AG10803 (cell line): Measurements from ENCODE around the gene RBFOX1.

ENCODE experiments used
- DNase-seq: peaks from one replicate; pipeline ENCODE4 v3.0.0; 2010; ENCODE audit warnings: low read depth
- H3K4me3 ChIP-seq: 2 replicates; pipeline ENCODE4 v1.5.1; 2011; ENCODE audit warnings: mild to moderate bottlenecking, low read length, control low read depth
- TF ChIP-seq, protein P1 (sequence below): conservative IDR thresholded peaks from 2 replicates; pipeline ENCODE4 v1.5.1; 2011; ENCODE audit warnings: mild to moderate bottlenecking, low read length, control low read depth, inconsistent platforms

Gene RBFOX1

DNA sequence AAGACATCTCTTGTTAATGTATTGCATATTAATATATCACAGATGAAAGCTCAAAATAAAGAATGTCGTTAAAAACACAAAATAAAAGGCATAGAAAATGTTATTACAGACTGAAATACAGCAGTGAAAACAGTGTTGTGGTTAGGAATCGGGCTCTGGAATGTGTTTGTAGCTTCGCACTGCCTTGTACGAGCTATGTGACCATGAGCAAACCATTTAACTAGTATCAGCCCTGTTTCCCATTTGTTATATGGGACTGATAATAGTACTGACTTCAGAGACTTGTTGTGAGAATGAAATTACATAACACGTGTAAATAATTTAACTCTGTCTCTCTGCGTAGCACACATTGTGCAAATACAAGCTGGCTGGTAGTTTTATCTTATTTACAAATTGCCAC lies 648 bp upstream of the RBFOX1 start:
- TF ChIP-seq, protein P1, sequence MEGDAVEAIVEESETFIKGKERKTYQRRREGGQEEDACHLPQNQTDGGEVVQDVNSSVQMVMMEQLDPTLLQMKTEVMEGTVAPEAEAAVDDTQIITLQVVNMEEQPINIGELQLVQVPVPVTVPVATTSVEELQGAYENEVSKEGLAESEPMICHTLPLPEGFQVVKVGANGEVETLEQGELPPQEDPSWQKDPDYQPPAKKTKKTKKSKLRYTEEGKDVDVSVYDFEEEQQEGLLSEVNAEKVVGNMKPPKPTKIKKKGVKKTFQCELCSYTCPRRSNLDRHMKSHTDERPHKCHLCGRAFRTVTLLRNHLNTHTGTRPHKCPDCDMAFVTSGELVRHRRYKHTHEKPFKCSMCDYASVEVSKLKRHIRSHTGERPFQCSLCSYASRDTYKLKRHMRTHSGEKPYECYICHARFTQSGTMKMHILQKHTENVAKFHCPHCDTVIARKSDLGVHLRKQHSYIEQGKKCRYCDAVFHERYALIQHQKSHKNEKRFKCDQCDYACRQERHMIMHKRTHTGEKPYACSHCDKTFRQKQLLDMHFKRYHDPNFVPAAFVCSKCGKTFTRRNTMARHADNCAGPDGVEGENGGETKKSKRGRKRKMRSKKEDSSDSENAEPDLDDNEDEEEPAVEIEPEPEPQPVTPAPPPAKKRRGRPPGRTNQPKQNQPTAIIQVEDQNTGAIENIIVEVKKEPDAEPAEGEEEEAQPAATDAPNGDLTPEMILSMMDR, result no peak
- no peak overlapping the region for H3K4me3 ChIP-seq
- DNase-seq, result no peak

DNA sequence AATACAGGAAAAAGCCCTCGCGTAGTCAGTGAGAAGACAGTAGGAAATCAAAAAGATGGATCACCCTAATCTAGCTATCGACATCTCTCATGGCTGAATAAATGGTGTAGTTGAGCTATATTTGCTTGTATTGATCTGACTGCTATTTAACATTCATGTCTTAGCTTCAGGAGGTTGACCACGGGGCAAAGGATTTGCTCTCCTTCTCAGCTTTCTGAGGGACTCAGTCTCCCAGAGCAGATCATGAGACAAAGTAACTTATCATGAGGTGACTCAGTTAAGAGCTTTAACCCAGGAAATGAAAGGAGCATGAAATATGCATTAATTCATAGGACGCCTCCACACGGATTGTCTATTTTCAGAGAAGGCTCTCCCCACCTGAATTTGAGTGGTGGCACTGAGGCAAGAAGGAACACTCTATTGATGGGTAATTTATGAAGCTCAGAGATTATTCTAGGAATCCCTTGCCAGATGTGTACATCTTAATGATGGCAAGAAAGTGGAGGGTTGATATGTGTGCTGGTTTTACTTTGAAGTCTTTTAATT lies 608 bp downstream of the RBFOX1 start:
- TF ChIP-seq, protein P1, result no peak
- no peak for DNase-seq

DNA sequence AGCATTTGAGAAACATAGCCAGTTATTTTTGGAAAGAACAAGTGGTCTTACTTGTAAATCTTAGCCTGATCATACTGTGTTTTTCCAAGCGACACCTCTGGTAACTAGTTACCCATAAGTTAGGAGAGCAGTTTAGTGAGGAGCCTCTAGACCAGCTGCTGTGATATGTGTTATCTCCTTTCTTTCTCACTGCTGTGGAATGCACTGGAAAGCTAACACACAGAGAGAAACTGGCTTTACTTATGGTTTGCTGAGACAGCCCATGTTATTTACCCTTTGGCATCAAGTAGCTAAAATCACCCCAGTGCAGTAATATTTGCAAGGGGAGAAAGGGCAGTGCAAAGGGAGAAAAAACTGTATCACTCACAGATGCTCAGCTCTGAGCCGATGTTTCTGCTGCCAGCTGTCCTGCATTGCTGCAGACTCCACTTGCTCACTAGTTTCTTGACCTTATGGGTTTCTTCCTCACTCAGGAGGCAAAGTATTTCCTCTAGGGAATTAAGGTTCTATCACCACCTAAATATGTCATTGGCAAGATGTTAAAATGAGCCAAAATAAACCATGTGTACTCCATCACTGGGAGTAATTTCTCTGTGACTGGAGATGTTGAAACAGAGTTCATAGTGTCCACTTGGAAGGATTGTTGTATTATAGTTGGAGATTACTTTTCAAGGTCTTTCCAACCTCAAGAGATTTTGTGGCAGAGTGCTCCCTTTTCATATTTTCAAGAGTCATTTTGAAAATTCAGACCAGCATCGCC lies 2.3 kb downstream of the RBFOX1 start:
- TF ChIP-seq, protein P1, result no peak
- H3K4me3 ChIP-seq, result no peak overlapping the region
- DNase-seq, result no peak

More for the DNA sequence above, 608 bp downstream of the RBFOX1 start:
- H3K4me3 ChIP-seq, result no peak overlapping the region

DNA sequence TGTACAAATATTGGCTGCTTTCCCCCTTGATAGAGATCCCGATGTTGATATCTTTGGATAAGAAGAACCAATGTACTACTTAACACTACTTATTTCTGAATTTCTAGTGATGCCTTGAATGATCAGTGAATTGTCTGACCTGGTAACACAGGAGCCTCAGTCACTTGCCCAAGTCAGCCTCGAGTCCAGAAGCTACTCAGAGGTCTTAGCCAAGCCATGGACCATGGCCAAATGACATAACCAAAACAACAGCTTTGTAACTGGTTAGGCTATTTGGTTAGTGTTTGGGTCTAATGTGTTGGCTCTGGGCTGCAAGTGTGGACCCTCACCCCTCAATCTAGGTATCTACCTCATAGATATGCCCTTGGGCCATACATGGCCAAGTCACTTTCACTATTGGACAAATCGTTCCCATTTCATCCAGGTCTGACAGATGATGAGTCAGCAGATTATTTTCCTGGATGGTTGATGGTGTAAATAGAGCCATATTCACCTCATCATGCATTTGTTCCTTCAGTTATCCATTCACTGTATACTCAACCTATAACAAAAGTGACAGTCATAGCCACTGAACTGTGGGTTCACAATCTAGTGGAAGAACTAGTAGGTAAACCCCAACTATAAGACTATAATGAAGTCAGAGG lies 3.5 kb downstream of the RBFOX1 start:
- DNase-seq, result no peak
- no peak overlapping the region for H3K4me3 ChIP-seq
- TF ChIP-seq, protein P1, result no peak

DNA sequence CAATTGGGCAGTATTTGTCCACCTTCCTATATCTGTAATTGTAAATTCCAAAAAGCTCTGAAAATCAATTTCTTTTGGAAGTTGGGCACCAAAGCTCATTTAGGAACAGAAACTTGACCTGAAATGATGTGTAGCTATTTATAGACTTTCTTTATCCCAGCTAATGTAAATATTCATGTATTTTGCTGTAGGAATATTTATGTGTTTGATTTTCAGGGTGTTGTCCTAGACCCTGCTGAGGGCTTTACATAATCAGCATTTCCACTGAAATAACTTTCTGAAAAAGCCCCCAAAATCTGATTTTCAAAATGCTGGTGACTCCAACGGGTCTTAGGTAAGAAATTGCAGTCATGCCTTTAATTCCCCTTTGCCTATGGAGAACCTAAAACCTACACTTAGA lies 4.1 kb downstream of the RBFOX1 start:
- DNase-seq, result no peak
- TF ChIP-seq, protein P1, result no peak
- no peak overlapping the region for H3K4me3 ChIP-seq

DNA sequence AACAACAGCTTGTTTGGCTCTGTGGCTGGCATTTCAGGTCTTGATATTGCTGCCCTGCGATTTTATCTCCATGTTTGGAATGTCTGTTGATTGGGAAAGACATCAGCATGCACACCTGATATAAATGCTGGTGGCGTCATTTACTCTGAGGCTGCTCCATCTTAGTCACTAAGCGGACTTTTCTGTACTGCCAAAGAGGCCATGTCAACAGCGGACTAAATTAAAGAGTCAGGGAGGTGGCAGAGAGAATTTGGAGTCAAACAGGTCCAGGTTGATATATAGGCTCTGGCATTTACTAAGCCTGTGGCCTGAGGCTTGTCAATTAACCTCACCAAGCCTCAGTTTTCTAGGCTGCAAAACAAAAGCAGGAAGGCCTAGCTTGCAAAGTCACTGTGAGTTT lies 6.2 kb downstream of the RBFOX1 start:
- H3K4me3 ChIP-seq, result no peak overlapping the region
- DNase-seq, result no peak
- TF ChIP-seq, protein P1, result no peak

DNA sequence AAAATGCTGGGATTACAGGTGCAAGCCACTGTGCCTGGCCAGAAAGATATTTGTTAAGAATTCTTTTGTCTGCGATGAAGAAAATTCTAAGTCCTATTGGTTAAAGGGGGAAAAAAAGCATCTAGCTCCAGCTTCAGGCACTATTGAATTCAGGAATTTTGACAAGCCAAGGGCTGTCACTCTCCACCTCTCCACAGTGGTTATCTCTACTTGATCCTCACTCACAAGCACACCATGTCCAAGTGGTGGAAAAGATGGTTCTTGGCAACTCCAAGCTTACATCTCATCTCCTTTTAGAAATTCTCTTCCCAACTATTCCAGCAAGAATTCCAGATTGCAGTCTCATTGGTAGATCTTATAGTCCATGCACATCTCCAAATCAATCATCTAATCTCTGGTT lies 7.1 kb downstream of the RBFOX1 start:
- H3K4me3 ChIP-seq, result no peak overlapping the region
- no peak for DNase-seq
- TF ChIP-seq, protein P1, result no peak
